RPMI8226 (cell line): ENCODE measurements around the gene AFF3.

Experiments
- DNase-seq: peaks from one replicate; pipeline ENCODE4 v3.0.0-alpha.2; 2015

Gene AFF3

DNA sequence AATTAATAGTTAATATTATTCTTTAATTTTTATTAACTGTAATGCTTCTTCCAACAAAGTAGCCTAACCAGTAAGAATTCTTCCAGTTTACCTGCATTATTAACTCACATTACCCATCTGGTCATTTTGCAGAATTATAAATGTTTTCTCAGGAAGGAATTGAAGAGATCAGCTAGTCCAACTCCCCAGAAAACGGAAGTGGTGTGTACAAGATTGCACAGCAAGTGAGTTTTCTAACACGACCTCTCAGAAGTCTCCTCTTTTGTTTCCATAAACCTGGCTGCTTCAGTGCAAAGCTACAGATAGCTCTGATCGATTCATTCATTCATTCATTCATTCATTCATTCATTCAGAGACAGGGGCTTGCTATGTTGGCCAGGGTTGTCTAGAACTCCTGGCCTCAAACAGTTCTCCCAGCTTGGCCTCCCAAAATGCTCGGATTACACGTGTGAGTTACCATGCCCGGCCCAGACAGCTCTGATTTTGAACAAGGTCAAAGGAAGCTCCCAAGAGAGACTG is 523.8 kb downstream of the AFF3 start:
- no peak for DNase-seq

DNA sequence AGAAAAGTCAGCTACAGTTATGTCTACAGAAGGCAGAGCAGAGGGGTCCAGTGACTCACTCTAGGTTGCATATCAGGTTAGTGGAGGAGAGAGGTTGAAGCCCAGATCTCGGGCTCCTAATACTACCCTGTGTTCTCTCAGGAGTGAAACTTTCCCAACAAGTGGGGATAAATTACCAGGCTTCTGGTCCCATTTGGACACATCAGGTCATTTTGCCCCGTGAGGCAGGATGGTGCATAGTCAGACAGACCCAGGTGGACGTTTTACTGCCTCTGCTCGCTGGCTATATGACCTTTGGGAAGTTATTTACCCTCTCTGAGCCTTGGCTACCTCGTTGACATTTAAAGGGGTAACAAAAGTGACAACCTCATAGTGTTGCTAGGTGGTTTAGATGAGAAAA is 524.6 kb downstream of the AFF3 start:
- no peak for DNase-seq

DNA sequence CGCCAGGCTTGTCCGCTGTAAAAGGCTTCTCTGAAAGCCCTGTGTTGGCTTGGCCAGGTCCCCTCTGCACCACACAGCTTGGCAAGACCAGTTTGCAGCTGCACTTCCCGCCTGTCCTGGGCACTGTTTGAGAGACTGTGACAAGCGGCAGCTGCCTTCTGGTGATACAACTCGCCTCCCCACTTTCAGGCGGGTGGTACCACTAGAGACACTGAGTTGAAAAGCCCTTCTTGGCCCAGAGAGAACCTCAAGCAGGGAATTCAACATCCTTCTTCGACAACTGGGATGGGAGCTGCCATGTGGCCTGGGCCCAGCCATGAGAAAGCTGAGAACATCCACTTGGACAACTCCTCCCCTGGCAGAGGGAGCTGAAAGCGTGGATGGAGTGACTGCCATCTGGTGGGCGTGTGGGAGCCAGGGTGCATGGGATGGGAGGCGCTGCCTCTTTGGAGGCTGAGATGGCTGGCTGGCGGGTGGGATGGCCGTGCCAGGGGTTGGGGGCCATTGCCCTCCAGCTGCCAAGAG is 527.1 kb downstream of the AFF3 start:
- peak; percentile 20 for DNase-seq

DNA sequence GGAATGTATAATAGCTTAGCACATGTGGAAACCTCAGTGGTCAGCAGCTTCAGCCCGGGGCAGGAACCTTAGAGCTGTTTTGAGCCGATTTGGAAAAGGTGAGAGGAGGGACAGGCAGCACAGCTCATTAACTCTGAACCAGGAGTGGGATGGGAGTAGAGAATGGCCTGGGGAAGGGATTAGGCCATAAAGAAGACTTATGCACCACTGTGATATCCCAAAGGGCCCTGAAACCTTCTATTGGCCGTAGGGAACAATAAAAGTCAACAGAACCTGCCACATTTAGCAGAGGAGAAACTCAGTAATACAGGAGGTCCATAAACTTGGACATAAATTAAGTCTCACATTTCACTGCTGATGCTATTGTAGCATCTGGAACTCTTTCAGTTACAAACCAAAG is 528.4 kb downstream of the AFF3 start:
- DNase-seq: no peak

DNA sequence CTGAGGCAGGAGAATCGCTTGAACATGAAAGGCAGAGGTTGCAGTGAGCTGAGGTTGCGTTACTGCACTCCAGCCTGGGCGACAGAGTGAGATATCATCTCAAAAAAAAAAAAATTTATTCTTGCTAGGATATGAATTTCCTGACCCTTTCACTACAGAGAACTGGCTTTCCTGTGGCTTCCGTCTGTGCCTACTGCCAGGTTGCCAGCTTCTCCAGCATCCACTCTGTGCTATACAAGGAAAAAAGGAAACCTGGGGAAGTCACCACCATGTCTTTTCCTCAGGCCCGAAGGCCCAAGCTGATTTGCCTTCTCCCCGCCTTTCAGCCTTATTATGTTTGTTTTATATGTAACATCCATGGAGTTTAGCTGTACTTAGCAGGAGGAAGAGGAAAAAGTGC is 530.6 kb downstream of the AFF3 start:
- no peak for DNase-seq

DNA sequence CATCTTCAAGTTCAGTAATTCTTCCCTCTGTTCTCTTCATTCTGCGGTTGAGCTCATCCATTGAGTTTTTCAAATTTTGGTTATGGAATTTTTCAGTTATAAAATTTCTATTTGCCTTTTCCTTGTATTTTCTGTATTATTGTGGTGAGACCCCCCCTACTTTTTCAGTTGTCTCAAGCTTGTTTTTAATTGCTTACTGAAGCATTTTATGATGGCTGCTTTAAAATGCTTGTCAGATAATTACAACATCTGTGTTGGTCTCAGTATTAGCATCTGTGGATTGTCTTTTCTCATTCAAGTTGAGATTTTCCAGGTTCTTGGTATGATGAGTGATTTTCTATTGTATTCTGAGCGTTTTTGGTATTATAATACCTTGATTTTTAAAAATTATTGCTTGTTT is 531.4 kb downstream of the AFF3 start:
- no peak for DNase-seq

DNA sequence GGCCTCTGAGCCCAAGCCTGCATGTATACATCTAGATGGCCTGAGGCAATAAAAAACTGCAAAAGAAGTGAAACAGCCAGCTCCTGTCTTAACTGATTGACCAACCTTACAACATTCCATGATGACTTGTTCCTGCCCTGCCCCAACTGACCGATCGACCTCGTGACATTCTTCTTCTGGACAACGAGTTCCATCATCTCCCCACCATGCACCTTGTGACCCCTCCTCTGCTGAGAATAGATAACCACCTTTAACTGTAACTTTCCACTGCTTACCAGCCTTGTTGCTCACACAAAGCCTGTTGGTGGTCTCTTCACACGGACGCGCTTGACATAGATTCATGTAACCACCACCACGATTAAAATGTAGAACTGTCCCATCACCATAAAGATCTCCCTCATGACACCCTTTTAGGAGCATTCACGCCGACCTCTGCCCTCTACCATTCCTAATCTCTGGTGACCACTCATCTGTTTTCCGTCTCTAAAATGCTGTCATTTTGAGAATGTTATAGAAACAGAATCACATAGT is 532.5 kb downstream of the AFF3 start:
- no peak for DNase-seq

DNA sequence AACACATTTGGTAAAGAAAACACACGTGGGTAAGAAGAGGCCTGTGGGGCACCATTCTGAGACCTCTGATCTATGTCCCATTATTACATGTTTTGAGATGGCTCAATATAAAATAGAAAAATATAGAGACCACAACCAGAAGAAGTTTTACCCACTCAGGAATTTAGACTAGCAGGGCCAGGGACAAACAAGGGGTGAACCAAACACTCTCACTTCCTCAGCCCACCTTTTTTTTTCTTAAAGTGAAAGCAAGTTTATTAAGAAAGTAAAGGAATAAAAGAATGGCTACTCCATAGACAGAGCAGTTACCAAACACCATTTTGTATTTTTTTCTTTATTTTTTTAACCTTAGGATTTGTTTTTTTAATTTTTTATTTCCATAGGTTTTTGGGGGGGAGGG is 533.5 kb downstream of the AFF3 start:
- DNase-seq: no peak

DNA sequence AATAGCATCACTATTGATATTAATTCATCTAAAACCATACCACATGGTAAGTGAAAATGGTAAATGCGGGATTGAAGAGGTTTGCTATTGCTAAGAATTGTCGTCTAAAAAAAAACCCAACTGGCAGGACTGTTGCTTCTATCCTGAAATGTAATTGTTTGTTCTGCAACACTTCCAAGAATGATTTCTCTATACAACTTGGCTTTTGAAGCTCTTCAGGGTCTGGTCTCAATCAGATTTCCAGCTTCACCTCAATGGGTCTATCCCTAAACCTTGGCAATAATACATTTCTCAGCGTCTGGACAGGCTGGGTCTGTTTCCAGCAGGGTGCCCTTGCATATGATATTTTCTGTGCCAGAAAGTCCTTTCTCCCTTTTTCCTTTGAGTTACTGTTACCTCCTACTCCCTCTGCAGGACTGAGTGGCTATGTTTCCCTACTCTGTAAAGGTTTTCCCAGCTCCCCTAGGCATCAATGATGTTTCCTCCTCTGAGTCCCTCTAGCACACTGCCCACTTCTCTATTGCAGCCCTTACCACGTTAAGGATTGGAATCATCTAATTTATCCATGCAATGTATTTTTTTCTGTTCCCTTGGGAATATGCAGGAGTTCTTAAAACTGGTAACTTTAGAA is 534.4 kb downstream of the AFF3 start:
- DNase-seq: no peak

DNA sequence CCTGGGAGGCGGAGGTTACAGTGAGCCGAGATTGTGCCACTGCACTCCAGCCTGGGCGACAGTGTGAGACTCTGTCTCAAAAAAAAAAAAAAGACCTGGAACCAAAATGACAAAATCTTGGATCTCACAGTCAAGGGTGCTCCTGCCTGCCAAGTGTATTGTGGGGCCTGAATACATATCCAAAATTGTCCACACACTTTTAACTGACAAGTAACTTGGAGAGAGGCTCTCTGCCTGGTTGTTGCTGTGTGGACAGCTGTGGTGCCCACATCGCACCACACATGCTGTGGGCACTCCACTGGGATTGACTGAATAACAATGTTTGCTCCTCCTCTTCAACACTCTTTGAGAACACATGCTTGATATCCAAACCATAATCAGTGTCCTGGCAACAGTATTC is 534.9 kb downstream of the AFF3 start:
- DNase-seq: no peak

DNA sequence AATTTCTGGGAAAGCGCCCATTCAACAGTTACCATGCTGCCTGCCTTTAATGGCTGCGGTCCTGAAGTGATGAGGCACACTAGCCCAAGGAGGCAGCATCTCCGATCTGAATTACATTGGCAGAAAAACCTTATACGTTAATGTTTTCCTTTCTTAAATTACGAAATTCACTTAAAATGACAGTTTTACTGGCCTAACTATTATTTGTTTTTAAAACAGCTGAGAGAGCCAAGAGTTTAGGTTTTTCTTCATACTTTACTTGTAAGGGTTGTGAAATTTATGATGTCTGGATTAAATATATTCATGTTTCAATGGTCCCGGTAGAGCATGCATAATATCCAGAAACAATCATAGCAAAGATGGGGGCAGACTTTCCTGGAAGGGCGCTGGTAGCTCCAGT is 537.4 kb downstream of the AFF3 start:
- DNase-seq: no peak

DNA sequence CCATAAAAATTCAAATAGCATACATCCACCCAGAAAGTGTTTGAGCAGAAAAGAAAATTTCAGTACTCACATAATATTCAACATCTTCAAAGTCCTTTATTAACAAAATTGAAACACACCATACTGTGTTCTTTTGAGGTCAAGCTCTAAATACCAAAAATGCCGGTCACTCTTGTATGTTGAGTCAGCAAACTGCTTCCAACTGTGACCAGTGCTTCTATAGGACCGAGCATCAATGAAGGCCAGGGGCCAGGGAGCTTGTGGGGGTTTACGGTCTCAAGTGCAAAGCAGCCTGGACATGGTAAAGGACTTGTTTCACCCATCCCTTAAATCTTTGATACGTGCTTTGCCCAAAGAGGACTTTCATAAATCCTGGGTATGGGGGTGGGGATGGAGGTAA is 539.9 kb downstream of the AFF3 start:
- no peak for DNase-seq

DNA sequence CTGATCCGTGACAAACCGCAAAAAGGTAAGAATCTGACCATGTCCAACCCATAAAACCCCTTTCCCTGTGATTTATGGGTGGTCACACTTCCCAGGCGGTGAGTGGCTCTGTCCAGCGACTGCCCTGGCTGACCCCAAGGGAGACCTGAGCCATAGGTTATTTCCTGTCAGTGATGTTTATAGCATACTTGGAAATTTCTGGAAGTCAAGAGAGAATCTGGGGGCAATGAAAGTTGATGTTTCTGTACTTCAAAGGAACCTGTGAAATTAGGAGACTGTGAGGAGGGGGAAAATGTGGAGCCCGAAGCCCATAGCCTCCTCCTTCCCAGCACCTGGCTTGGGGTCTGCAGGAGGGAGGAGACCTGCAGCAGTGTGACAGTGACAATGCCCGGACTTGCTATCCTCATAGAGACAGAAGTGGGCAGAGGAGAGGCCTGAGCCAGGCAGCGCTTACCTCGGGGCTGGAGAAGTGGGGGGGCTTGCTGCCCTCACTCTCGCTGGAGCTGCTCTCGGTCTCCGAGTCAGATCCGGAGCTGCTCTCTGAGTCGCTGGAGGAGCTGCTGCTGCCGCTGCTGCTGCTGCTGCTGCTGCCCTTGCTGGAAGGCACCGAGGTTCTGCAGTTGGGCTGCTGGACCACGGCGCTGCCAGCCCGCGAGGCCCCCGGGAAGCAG is 541.3 kb downstream of the AFF3 start:
- DNase-seq: no peak

DNA sequence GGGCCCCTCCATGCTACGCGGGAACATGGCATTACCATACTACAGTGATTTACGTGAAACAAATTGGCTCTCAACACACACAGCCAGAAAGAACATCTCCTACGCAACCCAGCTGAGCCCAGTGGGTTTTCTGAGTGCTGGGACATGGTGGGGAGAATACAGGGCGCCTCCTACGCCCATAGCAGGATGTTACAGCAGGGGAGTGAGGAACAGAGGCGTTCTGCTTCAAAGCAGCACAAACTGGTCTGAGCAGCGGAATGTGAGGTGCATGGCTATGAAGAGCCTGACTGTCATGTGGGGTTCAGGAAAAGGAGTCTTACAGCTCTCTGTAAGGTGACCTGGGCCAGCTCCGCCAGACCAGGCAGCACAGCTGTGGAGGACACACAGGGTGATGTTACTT is 543.9 kb downstream of the AFF3 start:
- no peak for DNase-seq

DNA sequence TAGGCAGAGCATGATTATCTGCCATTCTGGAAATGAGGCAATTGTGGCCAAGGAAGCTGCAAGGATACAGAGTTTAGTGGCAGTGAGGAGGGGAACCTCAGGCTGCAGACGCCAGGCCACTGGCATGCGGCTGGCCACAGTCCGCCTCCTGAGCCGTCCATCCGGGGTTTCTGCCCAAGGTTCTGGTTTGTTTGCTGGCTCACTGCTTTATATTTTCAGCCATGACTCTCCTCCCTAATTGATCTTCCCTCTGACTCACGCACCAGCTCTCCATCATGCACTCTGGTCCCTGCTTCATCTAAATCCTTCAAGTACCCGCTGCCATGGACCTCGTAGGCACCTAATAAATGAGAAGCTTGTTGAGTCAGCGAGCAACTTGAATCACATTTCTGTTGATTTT is 544.8 kb downstream of the AFF3 start:
- DNase-seq: no peak

DNA sequence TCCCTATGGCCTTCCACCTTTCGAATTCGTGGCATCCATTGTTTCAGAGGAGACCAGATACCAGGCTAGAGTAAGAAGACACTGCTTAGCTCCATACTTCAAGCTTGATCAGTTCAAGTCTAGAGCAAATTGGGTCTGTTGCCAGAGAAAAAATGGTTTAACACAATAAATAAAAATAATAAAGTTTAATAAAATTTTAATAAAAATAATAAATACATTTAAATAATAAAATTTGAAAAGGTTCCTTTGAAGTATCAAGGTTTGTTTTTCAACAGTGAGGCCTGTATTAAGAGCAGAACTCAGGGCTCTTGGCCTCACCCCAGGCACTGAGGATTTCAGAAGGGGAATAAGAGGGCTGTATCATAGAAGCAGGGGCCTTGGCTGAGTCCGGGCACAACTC is 547.0 kb downstream of the AFF3 start:
- no peak for DNase-seq

DNA sequence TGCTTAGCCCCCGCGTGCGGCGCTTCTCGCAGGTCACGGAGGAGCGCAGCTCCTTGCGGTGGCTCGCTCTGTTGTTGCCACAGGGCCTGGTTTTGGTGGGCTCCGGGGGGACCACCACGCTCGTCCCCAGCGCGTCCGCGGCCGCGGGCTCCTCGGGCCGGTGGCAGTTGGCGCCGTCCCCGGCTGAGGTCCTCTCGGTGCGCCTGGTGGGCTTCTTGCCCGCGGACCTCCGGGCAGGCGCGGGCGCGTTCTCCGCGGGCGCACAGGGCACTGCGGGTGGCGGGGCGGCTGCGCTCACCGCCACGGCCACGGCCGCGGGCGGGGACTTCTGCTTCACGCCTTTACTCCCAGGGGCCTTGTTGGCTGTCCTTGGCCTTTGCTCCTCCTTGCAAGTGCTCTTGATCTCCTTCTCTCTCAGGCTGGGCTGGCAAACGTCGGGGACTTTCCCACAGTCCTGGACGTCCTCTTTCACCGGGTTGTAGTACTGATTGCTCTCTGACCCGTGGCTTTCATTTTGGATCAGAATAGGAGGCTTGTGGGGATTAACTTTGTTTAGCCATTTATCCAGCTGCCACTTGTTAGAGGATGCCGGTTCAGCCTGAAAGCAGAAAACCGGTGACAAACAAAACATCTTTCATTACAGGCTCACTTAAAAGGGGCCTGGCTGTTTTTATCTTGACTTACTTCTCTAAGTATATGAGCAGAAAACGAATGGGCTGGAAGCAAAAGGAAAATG is 548.5 kb downstream of the AFF3 start:
- DNase-seq: no peak

DNA sequence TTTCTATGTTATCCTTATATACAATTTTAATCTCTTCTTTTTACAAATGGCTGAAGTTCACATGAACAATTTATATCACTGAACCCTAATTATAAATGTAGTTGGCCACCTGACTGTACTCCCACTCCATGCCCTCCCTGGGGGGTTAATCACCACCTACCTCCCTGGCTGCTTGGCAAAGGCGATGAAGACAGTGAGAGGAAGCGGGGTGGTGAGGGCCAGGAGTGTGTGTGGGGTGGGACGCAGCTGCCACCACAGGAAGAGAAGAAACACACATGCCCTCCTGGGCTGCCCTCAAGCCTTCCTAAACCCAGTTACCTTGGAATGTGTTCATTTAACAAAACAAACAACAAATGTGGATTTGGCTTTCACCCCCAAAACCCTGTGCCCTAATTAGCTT is 565.6 kb downstream of the AFF3 start:
- no peak for DNase-seq

DNA sequence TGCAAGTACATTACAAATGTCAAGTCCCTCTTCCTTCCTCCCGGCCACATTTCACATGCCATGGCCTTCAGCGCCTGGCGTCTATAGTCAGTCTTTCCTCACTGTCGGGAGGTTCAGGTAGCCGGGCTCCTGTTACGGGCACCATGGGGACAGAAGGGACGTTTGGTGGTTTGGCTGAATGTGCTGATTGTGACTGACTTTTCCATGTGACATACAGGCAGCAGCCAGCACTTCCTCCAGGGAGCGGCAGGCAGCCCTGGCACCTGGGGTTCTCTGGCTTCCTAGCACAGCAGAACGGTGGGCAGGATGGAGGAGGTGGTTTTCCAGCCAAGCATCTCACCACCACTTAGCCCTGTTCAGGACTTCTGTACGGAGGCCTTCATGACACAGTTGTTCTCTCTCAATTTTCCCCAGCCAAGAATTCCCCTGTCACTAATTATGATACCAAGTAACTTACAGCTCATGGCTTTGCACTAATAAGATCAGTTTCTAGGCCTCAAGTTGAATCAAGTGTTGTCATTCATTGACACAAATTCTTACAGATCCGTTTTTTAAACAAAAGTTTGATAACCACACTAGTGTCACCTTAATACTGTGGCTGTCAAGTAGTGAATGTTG is 568.6 kb downstream of the AFF3 start:
- no peak for DNase-seq

DNA sequence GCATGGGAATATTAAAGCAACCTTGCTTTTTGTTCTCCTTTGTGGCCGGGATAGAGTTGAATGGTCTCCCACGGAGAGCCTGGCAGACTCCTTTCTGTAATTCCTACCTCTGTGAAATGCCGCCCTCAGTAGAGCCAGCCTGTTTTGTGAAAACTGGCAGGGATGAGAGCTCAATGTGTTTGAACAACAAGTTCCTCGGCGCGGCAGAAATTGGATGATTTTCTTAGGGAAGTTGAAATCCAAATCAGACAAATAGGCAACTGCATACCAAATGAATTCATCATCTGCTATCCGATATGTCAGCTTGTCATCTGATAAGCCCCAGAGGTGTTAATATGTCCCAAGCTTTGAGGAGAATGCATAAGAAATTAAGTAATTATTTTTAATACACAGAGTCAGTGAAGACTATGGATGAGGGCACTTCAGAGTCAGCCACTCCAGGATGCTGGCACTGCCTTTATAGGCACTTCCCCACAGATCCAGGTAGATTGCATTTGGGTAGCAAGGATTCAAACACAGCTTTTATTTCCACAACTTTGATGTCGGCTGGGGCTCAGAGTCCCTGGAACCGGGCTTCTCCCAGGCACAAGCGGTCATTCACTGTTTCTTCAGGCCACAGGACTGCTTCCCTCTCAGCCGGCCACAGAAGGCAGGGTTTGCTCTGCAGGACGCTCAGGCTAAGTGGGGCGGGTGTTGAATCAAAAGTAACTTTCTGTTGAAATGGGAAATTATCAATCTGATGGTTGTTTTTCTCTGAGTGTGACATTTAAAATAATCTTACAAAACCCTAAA is 569.8 kb downstream of the AFF3 start:
- no peak for DNase-seq

DNA sequence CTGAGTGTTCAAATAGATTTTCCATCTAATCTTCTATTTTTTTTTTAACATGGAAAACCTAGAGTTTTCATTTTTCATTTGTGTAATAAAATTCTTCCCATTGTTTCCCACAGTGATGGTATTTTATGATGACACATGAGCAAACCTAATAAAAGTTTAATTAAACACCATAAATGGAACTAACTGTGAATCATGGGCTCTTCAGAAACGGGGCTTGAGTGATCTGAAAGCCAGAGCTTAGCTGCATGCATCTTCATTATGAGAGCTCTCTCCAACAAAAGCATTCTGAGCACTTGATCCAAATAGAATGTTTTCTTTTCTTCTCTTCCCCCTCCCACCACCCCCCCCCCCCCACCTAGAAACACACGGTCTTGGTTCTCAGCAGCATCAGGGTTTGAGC is 570.4 kb downstream of the AFF3 start:
- DNase-seq: no peak

DNA sequence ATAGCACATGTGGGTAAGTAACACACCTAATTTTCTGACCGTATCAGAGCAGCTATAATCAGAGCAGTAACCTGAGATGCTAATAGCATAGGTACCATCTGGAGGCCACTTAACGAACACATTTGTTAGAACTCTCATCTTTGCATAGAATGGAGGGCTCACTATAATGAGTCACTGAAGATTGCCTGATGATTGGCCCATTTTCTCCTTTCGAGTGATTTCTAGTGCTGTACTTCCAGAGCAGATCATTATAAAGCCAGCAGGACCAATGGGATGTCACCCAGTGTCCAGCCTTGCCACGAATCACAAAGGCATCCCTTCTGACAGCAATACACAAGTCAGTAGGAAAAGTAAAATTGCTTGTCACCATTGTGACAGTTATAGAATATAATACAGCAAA is 570.9 kb downstream of the AFF3 start:
- DNase-seq: no peak
